K562 (cell line): ENCODE measurements around the gene TOMM40L. TPM values are rescaled to one million over a fixed set of nuclear protein-coding genes. Genes with fewer than 3 reads are reported as not detected.

Source experiments
- ARID2 ChIP-seq: fragments of 450-650 bp; IDR thresholded peaks from 2 replicates; pipeline ENCODE4 v1.6.1; 2017; ENCODE audit warnings: antibody characterized with exemption, mild to moderate bottlenecking
- BRD9 ChIP-seq: fragments of 450-650 bp; IDR thresholded peaks from 2 replicates; pipeline ENCODE4 v1.6.1; 2018; ENCODE audit warnings: low read depth; ENCODE audit not compliant: partially characterized antibody
- CBX8 ChIP-seq: fragments of 200-600 bp; sonication (generic); IDR thresholded peaks from 2 replicates; pipeline ENCODE4 v1.6.1; 2012; ENCODE audit warnings: borderline replicate concordance, mixed run types, low read depth, mild to moderate bottlenecking, moderate library complexity, mixed read lengths, low read length, control low read depth, inconsistent platforms; ENCODE audit not compliant: poor library complexity, severe bottlenecking; ENCODE audit errors: extremely low read depth
- CXXC5 ChIP-seq: fragments of 250-450 bp; sonication (Bioruptor Pico); IDR thresholded peaks from 2 replicates; pipeline ENCODE4 v1.8.0; 2022; ENCODE audit warnings: inconsistent platforms, mild to moderate bottlenecking, moderate library complexity
- FOXJ3 ChIP-seq: sonication (generic); formaldehyde crosslinking; IDR thresholded peaks from 2 replicates; pipeline ENCODE4 v1.4.0; 2020; ENCODE audit warnings: mild to moderate bottlenecking, missing genetic modification reagents
- GTF2A2 ChIP-seq: IDR thresholded peaks from 2 replicates; pipeline ENCODE4 v1.6.1; 2016; ENCODE audit warnings: mild to moderate bottlenecking, missing genetic modification characterization, missing compliant biosample characterization
- HIVEP1 ChIP-seq: fragments of 250-450 bp; sonication (Bioruptor Pico); IDR thresholded peaks from 2 replicates; pipeline ENCODE4 v1.4.0; 2020; ENCODE audit warnings: mild to moderate bottlenecking
- MED1 ChIP-seq: sonication (generic); formaldehyde crosslinking; IDR thresholded peaks from 2 replicates; pipeline ENCODE4 v1.8.1; 2023; ENCODE audit warnings: missing genetic modification reagents, borderline replicate concordance
- MTF1 ChIP-seq: fragments of 250-450 bp; sonication (Bioruptor Pico); IDR thresholded peaks from 2 replicates; pipeline ENCODE4 v1.9.0; 2021; ENCODE audit warnings: moderate library complexity, mild to moderate bottlenecking, inconsistent platforms, borderline replicate concordance
- NCOA1 ChIP-seq: fragments of 450-650 bp; IDR thresholded peaks from 2 replicates; pipeline ENCODE4 v1.6.1; 2016; ENCODE audit warnings: low read depth
- RUNX1 ChIP-seq: sonication (generic); IDR thresholded peaks from 2 replicates; pipeline ENCODE4 v1.6.1; 2016; ENCODE audit warnings: antibody characterized with exemption, low read depth
- SAFB2 ChIP-seq: fragments of 200-400 bp; formaldehyde crosslinking; IDR thresholded peaks from 2 replicates; pipeline ENCODE4 v1.6.1; 2018; ENCODE audit warnings: borderline replicate concordance, low read length, low read depth, moderate library complexity; ENCODE audit not compliant: severe bottlenecking
- SIRT6 ChIP-seq: IDR thresholded peaks from one replicate; pipeline ENCODE4 v1.6.1; 2012; ENCODE audit warnings: low read depth, mild to moderate bottlenecking, control low read depth, inconsistent platforms, low read length, moderate library complexity
- ZC3H11A ChIP-seq: IDR thresholded peaks from 2 replicates; pipeline ENCODE4 v1.6.1; 2012; ENCODE audit warnings: low read depth, low read length, improper control_type of control experiment
- ZNF347 ChIP-seq: fragments of 450-650 bp; formaldehyde crosslinking; IDR thresholded peaks from 2 replicates; pipeline ENCODE4 v1.4.0; 2020; ENCODE audit warnings: low read depth, mild to moderate bottlenecking, moderate library complexity
- ZNF707 ChIP-seq: fragments of 250-450 bp; sonication (Bioruptor Pico); conservative IDR thresholded peaks from 2 replicates; pipeline ENCODE4 v1.8.0; 2022; ENCODE audit warnings: inconsistent platforms, mild to moderate bottlenecking, moderate library complexity
- ZNF75A ChIP-seq: fragments of 450-650 bp; formaldehyde crosslinking; IDR thresholded peaks from 2 replicates; pipeline ENCODE4 v1.4.0; 2020; ENCODE audit warnings: mild to moderate bottlenecking
- ZNF785 ChIP-seq: fragments of 250-450 bp; sonication (Bioruptor Pico); IDR thresholded peaks from 2 replicates; pipeline ENCODE4 v1.4.0; 2020; ENCODE audit warnings: mild to moderate bottlenecking
- polyA plus RNA-seq, 8 experiments: library from polyadenylated mRNA; depleted of rRNA in 4 of 8; stranded (reverse) in 5 of 8; unstranded in 3 of 8; fragments of >200 nt; fragmentation: Nextera tagmentation in 2 of 8; fragmentation: Illumina TruSeq in 1 of 8; extraction: Ambion mirVana in 2 of 8; extraction: Trizol in 1 of 8; gene quantifications; 2 replicates each; pipeline versions ENCODE4 v1.2.1 to v1.2.3, GENCODE V29; 2011 to 2014; ENCODE audit warnings: inconsistent platforms in 1 of 8, missing spikeins in 1 of 8
- total RNA-seq, 7 experiments: library from RNA; depleted of rRNA in 6 of 7; stranded (reverse); fragments of >200 nt in 6 of 7; fragmentation: Illumina TruSeq in 2 of 7; extraction: Trizol in 2 of 7; gene quantifications; 2 replicates each; pipeline versions ENCODE4 v1.2.1 to v1.2.3, GENCODE V29; 2011 to 2021; ENCODE audit warnings: low replicate concordance in 1 of 7
- TF ChIP-seq, protein P1 (sequence below): fragments of 450-650 bp; IDR thresholded peaks from 2 replicates; pipeline ENCODE4 v1.6.1; 2018; ENCODE audit warnings: mild to moderate bottlenecking, low read depth; ENCODE audit not compliant: partially characterized antibody
- TF ChIP-seq, protein P2 (sequence below): fragments of 450-650 bp; IDR thresholded peaks from 2 replicates; pipeline ENCODE4 v1.6.1; 2016; ENCODE audit warnings: missing biosample characterization, missing genetic modification characterization
- TF ChIP-seq, protein P3 (sequence below): sonication (generic); formaldehyde crosslinking; IDR thresholded peaks from 2 replicates; pipeline ENCODE4 v1.9.0; 2022; ENCODE audit warnings: mild to moderate bottlenecking, missing genetic modification reagents
- TF ChIP-seq, protein P4 (sequence below), 2 experiments: IDR thresholded peaks in 1 of 2; conservative IDR thresholded peaks in 1 of 2; 2 replicates each; pipeline ENCODE4 v1.6.1; 2016; ENCODE audit warnings: low read depth in 2 of 2, mild to moderate bottlenecking in 1 of 2, missing compliant biosample characterization in 1 of 2, missing genetic modification characterization in 1 of 2, moderate library complexity in 1 of 2

Gene TOMM40L
- total and polyA plus RNA-seq, 9 of the 15 experiments (the other 6 are each of a cell fraction or from before 2014, with no cell fraction given) = 9.6 to 33.6 (median 25.2) TPM

DNA sequence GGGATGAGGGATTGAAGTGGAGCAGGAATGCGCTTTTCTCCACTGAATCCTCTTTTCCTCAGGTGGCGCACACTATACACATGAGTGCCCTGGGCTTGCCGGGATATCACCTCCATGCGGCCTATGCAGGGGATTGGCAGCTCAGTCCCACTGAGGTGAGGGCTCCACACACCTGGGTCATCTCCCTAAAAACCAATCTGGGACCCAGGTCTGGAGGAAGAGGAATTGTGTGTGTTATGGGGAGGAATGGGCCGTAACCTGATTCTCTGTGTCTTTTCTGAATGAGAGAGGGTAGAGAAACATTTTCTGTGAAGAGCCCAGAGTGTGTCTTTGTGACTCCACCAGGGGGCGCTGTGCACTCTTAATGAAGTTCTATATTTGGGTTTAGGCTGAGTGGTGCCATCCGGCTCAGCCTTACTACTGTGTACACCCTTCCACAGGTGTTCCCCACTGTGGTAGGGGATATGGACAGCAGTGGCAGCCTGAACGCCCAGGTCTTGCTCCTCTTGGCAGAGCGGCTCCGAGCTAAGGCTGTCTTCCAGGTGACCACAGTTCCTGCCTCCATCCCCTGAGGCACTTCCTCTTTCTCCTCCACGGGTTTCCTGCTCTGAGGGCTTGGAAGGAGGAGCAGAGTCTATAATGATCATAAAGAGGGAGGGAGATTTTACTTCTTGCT is 1.5 kb downstream of the TOMM40L start (continued):
- TF ChIP-seq, protein P1, sequence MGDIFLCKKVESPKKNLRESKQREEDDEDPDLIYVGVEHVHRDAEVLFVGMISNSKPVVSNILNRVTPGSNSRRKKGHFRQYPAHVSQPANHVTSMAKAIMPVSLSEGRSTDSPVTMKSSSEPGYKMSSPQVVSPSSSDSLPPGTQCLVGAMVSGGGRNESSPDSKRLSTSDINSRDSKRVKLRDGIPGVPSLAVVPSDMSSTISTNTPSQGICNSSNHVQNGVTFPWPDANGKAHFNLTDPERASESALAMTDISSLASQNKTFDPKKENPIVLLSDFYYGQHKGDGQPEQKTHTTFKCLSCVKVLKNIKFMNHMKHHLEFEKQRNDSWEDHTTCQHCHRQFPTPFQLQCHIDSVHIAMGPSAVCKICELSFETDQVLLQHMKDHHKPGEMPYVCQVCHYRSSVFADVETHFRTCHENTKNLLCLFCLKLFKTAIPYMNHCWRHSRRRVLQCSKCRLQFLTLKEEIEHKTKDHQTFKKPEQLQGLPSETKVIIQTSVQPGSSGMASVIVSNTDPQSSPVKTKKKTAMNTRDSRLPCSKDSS = no peak
- TF ChIP-seq HIVEP1 (CRISPR knock-in tag) = no peak
- no peak for TF ChIP-seq ZNF75A (CRISPR knock-in tag)
- TF ChIP-seq, protein P2, sequence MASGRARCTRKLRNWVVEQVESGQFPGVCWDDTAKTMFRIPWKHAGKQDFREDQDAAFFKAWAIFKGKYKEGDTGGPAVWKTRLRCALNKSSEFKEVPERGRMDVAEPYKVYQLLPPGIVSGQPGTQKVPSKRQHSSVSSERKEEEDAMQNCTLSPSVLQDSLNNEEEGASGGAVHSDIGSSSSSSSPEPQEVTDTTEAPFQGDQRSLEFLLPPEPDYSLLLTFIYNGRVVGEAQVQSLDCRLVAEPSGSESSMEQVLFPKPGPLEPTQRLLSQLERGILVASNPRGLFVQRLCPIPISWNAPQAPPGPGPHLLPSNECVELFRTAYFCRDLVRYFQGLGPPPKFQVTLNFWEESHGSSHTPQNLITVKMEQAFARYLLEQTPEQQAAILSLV (tag) = no peak
- TF ChIP-seq GTF2A2 (tag) = no peak
- TF ChIP-seq, protein P3, sequence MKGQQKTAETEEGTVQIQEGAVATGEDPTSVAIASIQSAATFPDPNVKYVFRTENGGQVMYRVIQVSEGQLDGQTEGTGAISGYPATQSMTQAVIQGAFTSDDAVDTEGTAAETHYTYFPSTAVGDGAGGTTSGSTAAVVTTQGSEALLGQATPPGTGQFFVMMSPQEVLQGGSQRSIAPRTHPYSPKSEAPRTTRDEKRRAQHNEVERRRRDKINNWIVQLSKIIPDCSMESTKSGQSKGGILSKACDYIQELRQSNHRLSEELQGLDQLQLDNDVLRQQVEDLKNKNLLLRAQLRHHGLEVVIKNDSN (CRISPR knock-in tag) = no peak
- TF ChIP-seq ZNF785 (CRISPR knock-in tag) = no peak
- no peak for TF ChIP-seq SAFB2
- TF ChIP-seq CBX8 = no peak
- peak; percentile 37; the same call in 1 of the 2 replicates for TF ChIP-seq CXXC5
- no peak for TF ChIP-seq ZNF707
- TF ChIP-seq FOXJ3 (CRISPR knock-in tag) = no peak
- TF ChIP-seq ARID2 = 0 out of 2 replicates have a peak, but pooled peaks have one; percentile 65
- TF ChIP-seq SIRT6 = no peak
- TF ChIP-seq NCOA1 = no peak
- TF ChIP-seq, protein P4, sequence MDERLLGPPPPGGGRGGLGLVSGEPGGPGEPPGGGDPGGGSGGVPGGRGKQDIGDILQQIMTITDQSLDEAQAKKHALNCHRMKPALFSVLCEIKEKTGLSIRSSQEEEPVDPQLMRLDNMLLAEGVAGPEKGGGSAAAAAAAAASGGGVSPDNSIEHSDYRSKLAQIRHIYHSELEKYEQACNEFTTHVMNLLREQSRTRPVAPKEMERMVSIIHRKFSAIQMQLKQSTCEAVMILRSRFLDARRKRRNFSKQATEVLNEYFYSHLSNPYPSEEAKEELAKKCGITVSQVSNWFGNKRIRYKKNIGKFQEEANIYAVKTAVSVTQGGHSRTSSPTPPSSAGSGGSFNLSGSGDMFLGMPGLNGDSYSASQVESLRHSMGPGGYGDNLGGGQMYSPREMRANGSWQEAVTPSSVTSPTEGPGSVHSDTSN (CRISPR knock-in tag; IDR thresholded peaks at IDR 0.05; ENCODE audit: low read depth) = no peak
- TF ChIP-seq, protein P4 (tag; conservative IDR thresholded peaks at IDR 0.05; ENCODE audit: low read depth) = no peak
- no peak for TF ChIP-seq ZNF347 (CRISPR knock-in tag)
- TF ChIP-seq RUNX1 = no peak
- TF ChIP-seq MED1 (CRISPR knock-in tag) = no peak
- no peak for TF ChIP-seq ZC3H11A
- no peak for TF ChIP-seq MTF1 (CRISPR knock-in tag)
- TF ChIP-seq BRD9 = peak; percentile 67
